Hematopoietic multipotent progenitor cell treated with erythropoietin and hydrocortisone succinate and interleukin-3 and kit ligand, for 15 days (in vitro differentiated cells): Measurements from ENCODE around the gene PRKG1.
"Not testable (repeated sequence)": the region's sequence is repeated elsewhere in the genome, so short reads cannot be mapped to it uniquely, and the experiment has no call there.

Experiments
- DNase-seq: peaks from one replicate; pipeline ENCODE4 v3.0.0-alpha.2; 2015; ENCODE audit warnings: low spot score

Gene PRKG1

GRCh38 chr10:51510231-51510630, 435.9 kb downstream of the PRKG1 start:
- no peak for DNase-seq

GRCh38 chr10:51521605-51522004, 447.3 kb downstream of the PRKG1 start:
- DNase-seq, result no peak

DNA sequence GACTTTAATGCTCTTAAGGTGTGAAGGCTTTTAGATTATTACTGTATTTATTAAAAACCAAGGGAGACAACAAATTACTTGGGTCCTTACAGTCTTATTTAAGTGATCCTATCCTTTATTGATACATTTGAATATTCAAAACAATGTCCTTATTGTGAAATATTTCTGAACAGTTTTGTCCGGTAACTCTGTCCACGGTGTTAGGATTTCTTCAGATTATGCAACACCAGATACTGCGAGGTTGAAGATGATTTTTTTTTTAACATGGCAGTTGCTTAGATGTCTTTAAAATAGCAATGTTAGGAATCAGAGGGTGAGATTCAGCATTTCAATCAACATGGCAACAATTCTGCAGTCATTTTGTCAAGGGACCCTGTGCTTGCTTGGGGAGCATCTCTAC, 448.6 kb downstream of the PRKG1 start:
- DNase-seq, result no peak

GRCh38 chr10:51523440-51523839, 449.2 kb downstream of the PRKG1 start:
- no peak for DNase-seq

GRCh38 chr10:51524041-51524440, 449.8 kb downstream of the PRKG1 start:
- DNase-seq, result no peak

GRCh38 chr10:51527522-51528219, 453.4 kb downstream of the PRKG1 start:
- no peak for DNase-seq

DNA sequence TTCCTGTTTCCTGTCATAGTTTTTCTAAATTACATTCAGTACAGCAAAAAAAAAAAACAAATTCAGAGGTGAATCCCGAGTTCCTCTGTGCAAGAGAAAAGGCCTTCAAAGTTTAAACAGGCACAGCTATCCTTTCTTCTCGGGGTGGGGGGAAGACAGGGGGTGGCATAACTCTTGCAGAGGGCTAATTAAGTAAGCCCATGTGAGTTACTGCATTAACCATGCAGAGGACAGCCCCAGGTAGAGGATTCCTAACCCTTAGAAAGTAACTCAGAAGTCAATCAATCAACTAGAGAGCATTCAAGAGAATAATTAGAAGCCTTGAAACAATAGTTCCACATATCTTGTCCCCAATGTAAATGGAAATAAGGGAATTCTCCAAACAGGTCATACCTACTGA, 454.2 kb downstream of the PRKG1 start:
- no peak for DNase-seq

GRCh38 chr10:51530541-51530940, 456.3 kb downstream of the PRKG1 start:
- no peak for DNase-seq

DNA sequence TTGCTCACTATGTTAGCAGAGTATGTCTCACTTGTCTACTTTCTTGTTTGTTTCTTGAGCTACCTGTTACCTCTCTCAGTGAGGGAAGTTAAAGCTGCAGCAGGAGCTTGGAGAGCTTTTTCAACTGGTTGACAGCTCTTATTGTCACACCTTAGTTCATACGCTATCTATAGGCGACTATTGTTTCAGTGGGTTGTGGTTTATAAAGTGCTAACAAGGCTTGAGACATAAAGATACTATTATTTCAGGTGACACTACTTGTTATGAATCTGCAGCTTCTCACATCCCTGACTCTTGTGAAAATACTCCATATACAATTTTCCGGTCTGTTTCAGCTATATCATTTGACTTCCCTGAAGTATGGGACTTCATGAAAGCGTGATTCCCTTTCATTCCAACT, 457.8 kb downstream of the PRKG1 start:
- DNase-seq, result no peak

DNA sequence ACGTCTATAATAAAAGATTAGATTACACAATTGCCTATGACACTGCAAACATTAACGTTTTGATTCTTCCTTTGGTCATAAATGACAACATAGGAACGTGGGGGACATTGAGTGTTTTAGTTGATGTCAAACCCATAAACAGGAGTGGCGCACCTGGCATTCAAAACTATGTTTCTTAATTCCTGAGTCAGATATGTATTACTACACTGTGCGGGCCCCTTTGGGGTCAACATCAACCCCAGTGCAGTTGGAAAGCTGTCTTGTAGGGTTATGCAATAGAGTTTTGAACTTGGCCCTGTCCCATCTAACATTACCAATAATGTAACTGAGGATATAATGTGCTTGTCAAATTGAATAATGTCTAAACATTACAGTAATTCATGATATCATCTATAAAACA, 468.6 kb downstream of the PRKG1 start:
- no peak for DNase-seq

GRCh38 chr10:51544933-51545332, 470.6 kb downstream of the PRKG1 start:
- no peak for DNase-seq

- no peak for DNase-seq
Observed at GRCh38 chr10:51547941-51548340, 473.7 kb downstream of the PRKG1 start.

GRCh38 chr10:51552879-51553278, 478.6 kb downstream of the PRKG1 start:
- DNase-seq, result no peak

DNA sequence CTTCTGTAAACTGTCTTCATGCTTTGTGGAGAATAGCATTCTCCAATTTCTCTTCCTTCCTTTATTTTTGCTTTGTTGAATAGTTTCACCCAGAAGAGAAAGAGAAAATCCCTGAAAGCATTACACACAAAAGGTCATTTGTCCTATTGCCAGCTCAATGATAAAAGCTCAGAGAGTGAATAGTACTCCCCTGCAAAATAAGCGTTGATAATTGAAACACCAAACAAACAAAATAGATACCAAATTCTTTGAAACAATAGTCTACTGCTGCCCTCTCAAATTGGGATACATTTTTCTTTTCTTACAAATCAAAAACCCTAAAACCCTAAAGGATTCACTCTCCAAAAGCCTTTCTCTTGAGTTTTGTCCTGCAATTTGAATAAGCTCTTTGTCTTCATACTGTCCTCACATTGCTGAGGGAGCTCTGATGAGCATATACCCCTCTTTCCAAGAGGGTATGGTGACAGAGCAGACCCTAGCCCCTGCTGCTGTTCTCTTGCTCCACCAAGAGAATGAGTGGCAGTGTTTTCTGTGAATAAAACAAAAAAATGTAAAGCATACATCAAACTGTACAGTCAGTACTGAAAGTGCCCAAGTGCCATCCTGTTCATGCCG, 490.7 kb downstream of the PRKG1 start:
- no peak for DNase-seq

GRCh38 chr10:51567271-51567670, 493.0 kb downstream of the PRKG1 start:
- DNase-seq, result no peak

DNA sequence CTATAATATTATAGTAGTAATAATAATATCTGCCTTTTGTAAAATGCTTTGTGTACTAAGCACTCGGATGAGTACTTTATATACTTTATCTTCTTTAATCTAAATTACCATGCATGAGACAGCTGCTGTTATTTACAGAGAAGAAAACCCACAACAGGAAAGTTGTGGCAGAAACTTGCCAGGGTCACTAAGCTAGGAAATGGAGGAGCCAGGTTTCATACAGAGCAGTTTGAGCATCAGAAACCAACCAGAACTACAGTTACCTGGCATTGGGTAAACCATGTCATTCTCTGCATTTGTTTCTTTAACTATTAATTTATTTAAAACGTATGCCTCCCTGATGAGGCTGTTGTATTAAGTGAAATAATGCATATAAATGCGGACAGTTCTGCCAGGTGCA, 495.2 kb downstream of the PRKG1 start:
- no peak for DNase-seq

DNA sequence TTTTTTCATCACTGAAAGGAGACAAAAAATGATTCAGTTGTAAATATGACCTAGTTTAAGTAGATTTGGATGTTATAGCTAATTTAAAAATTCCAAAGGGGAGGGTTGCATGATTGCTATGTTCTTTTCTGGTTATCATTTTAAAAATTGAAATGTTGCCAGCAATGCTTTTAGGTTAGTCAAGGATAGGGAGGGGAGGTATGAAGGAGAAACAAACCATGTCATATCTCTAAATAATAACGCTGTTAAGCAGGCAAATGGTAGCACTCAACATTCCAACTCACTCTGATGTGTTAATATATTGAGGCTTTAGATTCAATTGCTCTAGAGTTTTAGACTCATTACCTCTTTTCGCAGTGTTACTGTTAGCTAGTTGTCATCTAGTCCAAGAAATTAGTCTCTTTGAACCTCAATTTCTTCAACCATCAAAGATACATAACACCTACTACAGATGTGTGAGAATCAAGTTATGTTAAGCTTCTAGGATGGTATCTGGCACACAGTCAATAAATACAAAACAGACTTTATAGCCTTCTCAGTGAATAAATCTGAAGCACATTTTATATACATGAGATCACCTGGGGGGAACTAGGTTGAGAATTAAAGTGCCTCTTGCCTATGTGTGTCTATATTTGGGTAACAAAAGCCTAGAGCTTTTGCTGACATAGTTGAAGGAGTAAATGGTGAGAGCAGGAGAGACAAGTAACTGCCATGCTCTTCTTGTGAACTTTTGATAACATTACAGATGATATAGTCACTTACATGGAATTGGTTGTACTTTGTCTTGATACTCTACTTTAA, 500.2 kb downstream of the PRKG1 start:
- DNase-seq, result no peak

DNA sequence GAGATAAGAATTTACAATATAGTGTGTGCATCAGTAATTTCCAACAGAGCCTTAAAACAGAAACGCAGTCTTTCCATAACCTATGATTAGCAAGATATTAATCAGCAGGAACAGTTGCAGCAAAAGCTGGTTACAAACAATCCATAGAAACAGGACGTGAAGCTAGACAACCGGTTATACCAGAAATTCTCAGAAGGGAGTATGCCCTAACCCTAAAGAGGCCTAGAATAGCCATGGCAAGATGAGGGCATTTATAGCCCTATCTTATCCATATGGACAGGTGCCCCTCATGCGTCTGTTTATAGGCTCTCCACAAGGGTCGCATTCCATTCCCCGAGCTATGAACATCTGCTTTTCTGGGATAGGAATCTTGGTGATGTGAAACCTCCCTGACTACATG, 506.9 kb downstream of the PRKG1 start:
- not testable (repeated sequence) for DNase-seq

- DNase-seq, result no peak
Observed at GRCh38 chr10:51583976-51584375, 509.7 kb downstream of the PRKG1 start.

- DNase-seq, result no peak
Observed at GRCh38 chr10:51585742-51586141, 511.5 kb downstream of the PRKG1 start.

- DNase-seq, result no peak
Observed at GRCh38 chr10:51588984-51589383, 514.7 kb downstream of the PRKG1 start.

GRCh38 chr10:51590818-51591217, 516.5 kb downstream of the PRKG1 start:
- DNase-seq, result no peak

DNA sequence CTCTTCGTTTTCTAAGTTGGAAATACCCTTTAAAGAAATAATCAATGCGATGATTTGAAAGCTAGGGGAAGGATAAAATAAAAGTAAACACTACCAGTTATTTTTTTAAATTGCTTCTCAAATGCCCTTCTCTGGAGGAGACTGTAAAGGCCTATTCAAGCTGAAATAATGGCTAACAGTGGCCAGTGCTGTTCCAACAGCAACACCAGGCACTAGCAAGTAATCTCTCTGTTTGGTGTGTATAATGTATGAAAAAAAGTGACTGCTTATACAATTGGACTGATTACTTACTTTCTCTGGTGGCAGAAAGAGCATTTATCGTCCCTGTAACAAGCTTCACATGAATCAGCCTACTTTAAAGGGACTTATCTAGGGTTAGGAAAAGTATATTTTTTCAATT, 522.4 kb downstream of the PRKG1 start:
- no peak for DNase-seq
